Measurements from ENCODE around the gene DDX6.
"Not testable (repeated sequence)": the region's sequence is repeated elsewhere in the genome, so short reads cannot be mapped to it uniquely, and the experiment has no call there.

DNA sequence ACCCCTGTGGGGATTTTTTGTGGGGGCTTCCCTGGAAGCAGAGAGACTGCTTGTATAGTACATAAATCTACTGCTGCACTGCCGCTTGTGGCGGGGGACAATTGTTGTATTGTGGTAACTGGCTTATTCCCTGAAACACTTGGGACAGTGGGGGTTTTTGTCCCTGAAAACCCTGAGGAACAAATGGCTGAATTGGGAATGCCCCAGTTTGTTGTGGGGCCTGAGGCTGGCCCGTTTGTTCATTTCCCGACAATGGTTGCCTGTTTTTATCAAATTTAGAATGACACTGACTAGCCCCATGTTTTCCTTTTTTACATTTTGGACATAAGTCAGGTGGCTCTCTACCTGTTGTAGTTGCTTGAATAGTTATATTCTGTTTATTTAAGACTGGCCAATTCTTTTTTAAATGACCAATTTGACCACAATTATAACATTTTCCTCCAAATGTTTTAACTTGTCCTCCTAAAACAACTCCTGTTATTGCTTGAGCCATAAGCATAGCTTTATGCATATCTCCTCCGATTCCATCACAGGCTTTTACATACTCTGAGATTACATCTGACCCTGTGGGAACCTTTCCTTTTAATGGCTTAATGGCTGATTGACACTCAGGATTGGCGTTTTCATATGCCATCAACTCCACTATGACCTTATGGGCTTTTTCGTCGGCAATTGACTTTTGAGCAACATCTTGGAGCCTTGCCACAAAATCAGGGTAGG, 63.8 kb downstream of the DDX6 start:
- TF ChIP-seq, protein P1, sequence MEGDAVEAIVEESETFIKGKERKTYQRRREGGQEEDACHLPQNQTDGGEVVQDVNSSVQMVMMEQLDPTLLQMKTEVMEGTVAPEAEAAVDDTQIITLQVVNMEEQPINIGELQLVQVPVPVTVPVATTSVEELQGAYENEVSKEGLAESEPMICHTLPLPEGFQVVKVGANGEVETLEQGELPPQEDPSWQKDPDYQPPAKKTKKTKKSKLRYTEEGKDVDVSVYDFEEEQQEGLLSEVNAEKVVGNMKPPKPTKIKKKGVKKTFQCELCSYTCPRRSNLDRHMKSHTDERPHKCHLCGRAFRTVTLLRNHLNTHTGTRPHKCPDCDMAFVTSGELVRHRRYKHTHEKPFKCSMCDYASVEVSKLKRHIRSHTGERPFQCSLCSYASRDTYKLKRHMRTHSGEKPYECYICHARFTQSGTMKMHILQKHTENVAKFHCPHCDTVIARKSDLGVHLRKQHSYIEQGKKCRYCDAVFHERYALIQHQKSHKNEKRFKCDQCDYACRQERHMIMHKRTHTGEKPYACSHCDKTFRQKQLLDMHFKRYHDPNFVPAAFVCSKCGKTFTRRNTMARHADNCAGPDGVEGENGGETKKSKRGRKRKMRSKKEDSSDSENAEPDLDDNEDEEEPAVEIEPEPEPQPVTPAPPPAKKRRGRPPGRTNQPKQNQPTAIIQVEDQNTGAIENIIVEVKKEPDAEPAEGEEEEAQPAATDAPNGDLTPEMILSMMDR (IDR thresholded peaks at IDR 0.05; ENCODE audit: borderline replicate concordance, extremely low read depth, low read length, poor library complexity, severe bottlenecking): not testable (repeated sequence)
- not testable (repeated sequence) for TF ChIP-seq EZH2 (IDR thresholded peaks at IDR 0.05; ENCODE audit: borderline replicate concordance, low read depth, low read length, severe bottlenecking)

All from DND-41 (cell line).